BJ (cell line): ENCODE data around the gene DIAPH1. TPM values are rescaled to one million over a fixed set of nuclear protein-coding genes. Genes with fewer than 3 reads are reported as not detected.
A peak's percentile ranks its signal among the peaks of the same experiment; 100 is the strongest.

Experiments
- CTCF ChIA-PET: fragments of 350-600 bp; formaldehyde crosslinking; extraction: SDS; loops from one replicate; lab custom pipeline; 2021; ENCODE audit warnings: antibody characterized with exemption, inconsistent platforms; lab: Yijun Ruan, JAX
- POLR2A ChIA-PET: fragments of 300-600 bp; sonication (Branson Sonifier 250); formaldehyde crosslinking; extraction: SDS; loops from one replicate; lab custom pipeline; 2021; ENCODE audit warnings: antibody characterized with exemption; lab: Charles Lee
- DNase-seq: peaks from one replicate; pipeline ENCODE4 v3.0.0-alpha.2; 2011; ENCODE audit warnings: low read depth
- H3K27me3 ChIP-seq: 2 replicates; pipeline ENCODE4 v1.6.0; 2011; ENCODE audit warnings: low read length; ENCODE audit not compliant: control insufficient read depth, insufficient read depth
- H3K36me3 ChIP-seq: 2 replicates; pipeline ENCODE4 v1.5.1; 2011; ENCODE audit warnings: low read length; ENCODE audit not compliant: control insufficient read depth, insufficient read depth
- H3K4me3 ChIP-seq: 2 replicates; pipeline ENCODE4 v1.5.1; 2011; ENCODE audit warnings: low read depth, mild to moderate bottlenecking, control low read depth, low read length
- CTCF ChIP-seq: IDR thresholded peaks from 2 replicates; pipeline ENCODE4 v1.5.1; 2011; ENCODE audit warnings: low read depth, mild to moderate bottlenecking, control low read depth, inconsistent platforms, low read length, moderate library complexity; ENCODE audit not compliant: insufficient read depth
- polyA plus RNA-seq: library from polyadenylated mRNA; depleted of rRNA; stranded (reverse); fragments of >200 nt; gene quantifications from 2 replicates; pipeline ENCODE4 v1.2.3, GENCODE V29; 2011

The DIAPH1 gene
- polyA plus RNA-seq, 1 experiment: 36.6 TPM

GRCh38 chr5:141654298-141654697 lies 35.5 kb upstream of the DIAPH1 start:
- POLR2A ChIA-PET: interaction anchor here (0.5 to 1.0 kb wide), 2 partner anchors 17 to 263 kb away, joined by 4 read pairs; partner anchors contain the start of genes HDAC3 and RELL2
- CTCF ChIA-PET: interaction anchor here (0.6 to 1.9 kb wide), 7 partner anchors 8 to 48 kb away, joined by 3 to 14 read pairs (median 4); partner anchors contain the start of gene DIAPH1
- Histone ChIP-seq H3K27me3 (no peaks in the 10 kb centered on the region), H3K4me3 (no peak overlapping the region), H3K36me3 (peaks cover 15% of the 10 kb centered on the region)
- DNase-seq: peak; percentile 85
- TF ChIP-seq CTCF: no peak

GRCh38 chr5:141651728-141652105 lies 32.9 kb upstream of the DIAPH1 start:
- POLR2A ChIA-PET: interaction anchor here (0.6 kb wide), 1 partner anchor 182 kb away, joined by 3 read pairs; no protein-coding TSS in a partner anchor
- Histone ChIP-seq H3K36me3 (peaks cover 24% of the 10 kb centered on the region), H3K27me3 (no peaks in the 10 kb centered on the region), H3K4me3 (peak overlapping the region; percentile 79)
- TF ChIP-seq CTCF: no peak
- DNase-seq: no peak
- CTCF ChIA-PET: interaction anchor here (2.1 to 2.8 kb wide), 2 partner anchors 10 to 32 kb away, joined by 9 to 12 read pairs; partner anchors contain the start of gene DIAPH1

- no peak for DNase-seq
- POLR2A ChIA-PET: interaction anchor here (0.6 to 0.7 kb wide), 4 partner anchors 14 to 183 kb away, joined by 3 to 5 read pairs (median 3); partner anchors contain the start of genes HDAC3 and RELL2
- CTCF ChIA-PET: interaction anchor here (1.1 to 2.8 kb wide), 3 partner anchors 9 to 32 kb away, joined by 4 to 12 read pairs (median 9); partner anchors contain the start of genes DIAPH1, HDAC3 and RELL2
- peak; percentile 32; the same call in 1 of the 2 replicates for TF ChIP-seq CTCF
- peak within 1 kb of the TSS; percentile 79 for H3K4me3 ChIP-seq
- no peaks in the 10 kb centered on the region for H3K27me3 ChIP-seq
- H3K36me3 ChIP-seq: peaks cover 26% of the 10 kb centered on the region
These were observed 32.3 kb upstream of the DIAPH1 start, which contains the start of gene FCHSD1 for GRCh38 chr5:141650851-141651727. Gene FCHSD1, minus strand, starts transcription at chr5:141651418. Its CDS starts 50 bp downstream, at chr5:141651368.

GRCh38 chr5:141649972-141650371 lies 31.2 kb upstream of the DIAPH1 start:
- Histone ChIP-seq H3K4me3 (no peak overlapping the region; the same call in 1 of the 2 replicates), H3K27me3 (no peaks in the 10 kb centered on the region), H3K36me3 (peaks cover 27% of the 10 kb centered on the region)
- no peak for TF ChIP-seq CTCF
- CTCF ChIA-PET: interaction anchor here (1.1 kb wide), 1 partner anchor 13 kb away, joined by 4 read pairs; the partner anchor contains the start of genes HDAC3 and RELL2
- no peak for DNase-seq
- POLR2A ChIA-PET: no interaction called here
